Measurements from ENCODE around the gene ANXA8. TPM values are rescaled to one million over a fixed set of nuclear protein-coding genes. Genes with fewer than 3 reads are reported as not detected.

The ANXA8 gene
- total RNA-seq, 6 experiments from 2014 or later: 0.38 to 1.7 (median 0.72) TPM

DNA sequence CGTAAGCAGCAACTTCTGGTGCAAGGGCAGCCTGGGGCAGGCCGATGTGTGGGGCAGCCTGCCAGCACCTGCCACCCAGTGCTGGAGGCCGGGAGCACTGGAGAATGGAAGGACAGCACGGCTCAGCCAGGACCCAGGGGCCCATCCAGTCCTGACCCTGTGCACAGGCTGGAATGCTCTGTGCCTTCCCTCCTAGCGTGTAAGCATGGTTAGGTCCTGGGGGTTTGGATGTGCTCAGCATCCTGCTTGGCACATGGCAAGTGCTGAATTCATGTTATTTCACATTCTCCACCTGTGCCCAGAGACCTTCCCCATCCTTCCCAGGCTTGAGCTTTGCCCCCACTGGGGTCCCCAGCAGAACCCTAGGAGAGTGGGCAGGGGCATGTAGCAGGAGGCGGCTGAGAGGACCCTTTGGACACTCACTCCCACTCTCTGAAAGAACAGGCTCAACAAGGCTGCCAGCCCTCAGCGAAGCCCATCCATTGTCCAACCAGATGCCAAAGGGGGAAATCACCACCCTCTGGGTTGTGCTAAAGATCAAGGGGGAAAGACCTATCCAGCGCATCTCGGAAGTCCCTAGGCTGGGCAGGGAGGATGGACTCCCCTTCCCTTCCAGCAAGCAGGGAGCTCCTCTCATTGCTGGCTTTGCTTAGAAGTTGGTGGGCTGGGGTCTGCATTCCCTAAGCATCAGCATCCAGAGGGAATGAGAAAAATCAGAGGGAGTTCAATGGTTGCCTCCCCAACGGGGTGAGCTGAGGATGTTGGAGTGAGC, 29.7 kb downstream of the ANXA8 start:
- H3K4me1 ChIP-seq: no peaks in the 10 kb centered on the region
- no peak for DNase-seq
- 59% methylated on average over 4 of the region's 10 CpGs for WGBS (ENCODE audit: insufficient coverage, low coverage, low lambda C conversion rate, missing lambda C conversion rate)

DNA sequence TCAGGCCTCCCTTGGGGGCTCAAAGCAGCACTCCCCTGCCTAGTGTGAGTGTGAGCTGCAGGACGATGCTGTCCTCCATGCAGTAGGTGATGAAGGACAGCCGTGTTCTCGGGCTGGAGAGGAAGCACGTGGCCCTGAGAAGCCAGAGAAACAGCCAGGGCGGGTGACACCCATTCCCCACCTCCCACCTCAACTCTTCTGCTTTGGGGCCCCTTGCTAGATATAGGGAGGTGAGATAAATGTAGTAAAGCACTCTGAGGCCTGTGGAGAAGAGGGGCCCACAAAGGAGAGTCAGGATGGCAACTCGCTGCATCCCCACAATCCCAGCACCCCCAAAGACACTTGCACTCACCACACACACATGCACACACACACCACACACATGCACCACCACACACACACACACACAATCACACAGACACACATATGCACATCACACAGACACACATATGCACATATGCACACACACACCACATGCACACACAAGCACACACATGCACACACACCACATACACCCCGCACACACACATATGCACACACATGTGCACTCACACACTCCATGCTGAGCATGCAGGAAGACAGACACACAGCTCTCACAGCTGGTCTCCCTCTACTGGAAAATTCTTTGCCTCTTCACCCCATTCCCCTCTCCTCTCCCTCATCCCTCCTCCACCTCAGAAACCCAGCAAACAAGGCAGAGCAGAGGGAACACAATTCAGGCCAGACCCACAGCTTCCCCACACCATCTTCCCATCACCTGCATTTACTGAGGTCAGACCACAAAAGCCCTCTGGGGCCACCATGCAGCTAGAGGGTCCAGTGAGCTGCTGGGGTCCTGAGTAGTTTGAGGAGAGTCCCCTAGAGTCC, 30.5 kb downstream of the ANXA8 start:
- Histone ChIP-seq H3K4me3 (no peak overlapping the region), H3K27ac (no peak overlapping the region), H3K27me3 (no peaks in the 10 kb centered on the region), H3K9me3 (no peaks in the 10 kb centered on the region), H3K4me1 (no peaks in the 10 kb centered on the region), H3K36me3 (no peaks in the 10 kb centered on the region)
- ATAC-seq (no peak), DNase-seq (no peak)
- intact Hi-C loops (cut with DNase I): no loop called here
- no peak for TF ChIP-seq POLR2A (IDR thresholded peaks at IDR 0.05)
- TF ChIP-seq CTCF (IDR thresholded peaks at IDR 0.05): no peak
- WGBS (ENCODE audit: insufficient coverage, low coverage, low lambda C conversion rate, missing lambda C conversion rate): 35% methylated on average over 2 of the region's 7 CpGs

More for the DNA sequence above, 29.7 kb downstream of the ANXA8 start:
- H3K27ac ChIP-seq: no peak overlapping the region
- H3K27me3 ChIP-seq: no peaks in the 10 kb centered on the region
- H3K36me3 ChIP-seq: no peaks in the 10 kb centered on the region
- intact Hi-C loops (cut with DNase I): no loop called here
- H3K4me3 ChIP-seq: no peak overlapping the region
- no peak for ATAC-seq
- H3K9me3 ChIP-seq: no peaks in the 10 kb centered on the region
- no peak for TF ChIP-seq POLR2A (IDR thresholded peaks at IDR 0.05)
- TF ChIP-seq CTCF (IDR thresholded peaks at IDR 0.05): no peak

DNA sequence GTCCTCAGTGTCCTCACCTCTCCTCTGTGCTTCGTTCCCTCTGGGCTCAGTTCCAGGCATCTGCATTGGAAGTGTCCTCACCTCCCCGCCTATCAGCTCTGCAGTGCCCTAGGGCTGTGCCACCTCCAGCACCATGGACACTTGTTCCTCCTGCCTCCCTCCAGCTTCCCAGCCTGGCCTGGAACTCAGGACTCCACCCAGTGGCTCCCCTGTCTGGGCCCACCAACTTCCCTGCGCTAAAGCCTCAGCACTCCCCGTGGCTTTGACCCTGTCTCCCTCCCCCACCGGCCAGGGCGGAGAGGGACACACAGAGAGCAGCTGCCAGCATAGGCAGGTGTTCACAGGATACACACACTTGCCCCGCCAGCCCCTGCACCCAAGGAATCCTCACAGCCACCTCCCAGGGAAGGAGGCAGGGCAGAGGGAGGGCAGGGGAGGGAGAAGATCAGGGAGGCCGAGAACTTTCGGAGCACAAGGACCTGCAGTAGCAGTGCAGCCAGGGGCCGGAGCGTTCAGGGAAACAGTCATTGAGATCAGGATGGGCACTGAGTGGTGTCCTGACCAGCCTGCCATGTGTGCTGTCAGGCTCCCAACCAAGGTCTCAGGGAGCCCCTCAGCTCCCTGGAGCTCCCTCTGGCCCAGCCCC, 31.3 kb downstream of the ANXA8 start:
- TF ChIP-seq POLR2A (IDR thresholded peaks at IDR 0.05) (no peak), CTCF (IDR thresholded peaks at IDR 0.05) (no peak)
- 51% methylated on average over 5 of the region's 11 CpGs for WGBS (ENCODE audit: insufficient coverage, low coverage, low lambda C conversion rate, missing lambda C conversion rate)
- no peak overlapping the region for H3K27ac ChIP-seq
- H3K4me3 ChIP-seq: no peak overlapping the region
- H3K9me3 ChIP-seq: no peaks in the 10 kb centered on the region
- intact Hi-C loops (cut with DNase I): no loop called here
- ATAC-seq: no peak
- no peaks in the 10 kb centered on the region for H3K27me3 ChIP-seq
- no peaks in the 10 kb centered on the region for H3K36me3 ChIP-seq
- DNase-seq: no peak
- no peaks in the 10 kb centered on the region for H3K4me1 ChIP-seq

GRCh38 chr10:47451998-47452494, 31.9 kb downstream of the ANXA8 start:
- H3K9me3 ChIP-seq: no peaks in the 10 kb centered on the region
- 57% methylated on average over 1 of the region's 7 CpGs for WGBS (ENCODE audit: insufficient coverage, low coverage, low lambda C conversion rate, missing lambda C conversion rate)
- ATAC-seq: no peak
- H3K4me3 ChIP-seq: no peak overlapping the region
- H3K27me3 ChIP-seq: no peaks in the 10 kb centered on the region
- no peak overlapping the region for H3K27ac ChIP-seq
- H3K4me1 ChIP-seq: no peaks in the 10 kb centered on the region
- no peak for TF ChIP-seq POLR2A (IDR thresholded peaks at IDR 0.05)
- no peak for TF ChIP-seq CTCF (IDR thresholded peaks at IDR 0.05)
- intact Hi-C loops (cut with DNase I): no loop called here
- DNase-seq: no peak
- no peaks in the 10 kb centered on the region for H3K36me3 ChIP-seq
